ENCODE data around the gene COPB1.

Gene COPB1

GRCh38 chr11:14413307-14414069, 86.1 kb downstream of the COPB1 start:
- Histone ChIP-seq H3K9me3 (ENCODE audit: control insufficient read depth in 2 of 2, low read length in 2 of 2) (no peaks in the 10 kb centered on the region), H3K9ac (ENCODE audit: low read length in 2 of 2) (no peak overlapping the region)

DNA sequence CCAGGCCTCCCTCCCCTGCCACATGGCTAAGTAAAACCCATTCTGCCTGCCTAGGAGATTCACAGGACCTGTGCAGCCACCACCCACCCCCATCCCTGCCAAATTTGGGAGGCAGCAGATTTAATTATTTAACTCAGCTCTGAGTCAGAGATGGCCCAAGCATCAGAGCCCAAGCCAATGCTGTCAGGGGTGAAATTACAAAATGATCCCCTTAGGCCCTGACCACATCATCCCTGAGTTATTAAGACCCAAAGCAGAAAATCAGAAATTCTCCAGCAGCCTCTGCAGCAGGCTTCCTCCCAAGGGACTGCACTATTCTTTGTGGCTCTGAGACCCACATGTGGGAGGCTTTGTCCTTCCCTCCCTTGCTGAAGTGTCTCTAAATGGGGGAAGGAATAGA, 87.8 kb downstream of the COPB1 start:
- Histone ChIP-seq H3K27me3 (ENCODE audit: control insufficient read depth in 1 of 2, insufficient read depth in 2 of 2, low read length in 2 of 2) (no peaks in the 10 kb centered on the region), H3K4me3 (ENCODE audit: low read length in 2 of 2) (no peak overlapping the region), H3K9ac (ENCODE audit: low read length in 2 of 2) (no peak overlapping the region), H3K27ac (ENCODE audit: low read length) (no peak overlapping the region), H3K36me3 (ENCODE audit: control insufficient read depth in 2 of 2, insufficient read depth in 2 of 2, low read length in 2 of 2) (no peaks in the 10 kb centered on the region), H3K4me1 (ENCODE audit: control insufficient read depth, insufficient read depth, low read length) (peaks cover 4% of the 10 kb centered on the region), H3K9me3 (ENCODE audit: control insufficient read depth in 2 of 2, low read length in 2 of 2) (no peaks in the 10 kb centered on the region)

More at GRCh38 chr11:14413307-14414069, 86.1 kb downstream of the COPB1 start:
- Histone ChIP-seq H3K27me3 (ENCODE audit: control insufficient read depth in 1 of 2, insufficient read depth in 2 of 2, low read length in 2 of 2) (no peaks in the 10 kb centered on the region), H3K4me1 (ENCODE audit: control insufficient read depth, insufficient read depth, low read length) (peaks cover 8% of the 10 kb centered on the region), H3K36me3 (ENCODE audit: control insufficient read depth in 2 of 2, insufficient read depth in 2 of 2, low read length in 2 of 2) (no peaks in the 10 kb centered on the region), H3K4me3 (ENCODE audit: low read length in 2 of 2) (no peak overlapping the region), H3K27ac (ENCODE audit: low read length) (no peak overlapping the region)

DNA sequence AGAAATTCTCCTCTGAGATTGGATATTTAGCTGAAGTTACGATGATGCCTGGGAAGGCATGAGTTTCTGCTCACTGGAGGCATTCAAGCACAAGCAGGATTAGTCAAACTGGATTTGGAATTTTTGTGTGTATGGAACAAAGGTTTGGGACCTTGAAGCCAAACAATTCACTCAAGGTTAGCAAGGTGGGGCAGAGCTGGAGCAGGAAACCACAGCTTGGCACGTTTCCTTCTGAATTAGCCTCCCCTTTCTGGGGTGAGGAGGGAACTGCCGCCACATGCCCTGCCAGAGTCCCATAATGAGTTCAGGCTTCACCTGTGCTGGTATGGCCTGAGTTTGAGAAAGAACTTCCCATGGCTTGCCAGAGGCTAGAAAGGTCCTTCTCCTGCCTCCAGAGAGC, 89.7 kb downstream of the COPB1 start:
- Histone ChIP-seq H3K4me3 (ENCODE audit: low read length in 2 of 2) (no peak overlapping the region), H3K27me3 (ENCODE audit: control insufficient read depth in 1 of 2, insufficient read depth in 2 of 2, low read length in 2 of 2) (no peaks in the 10 kb centered on the region), H3K9me3 (ENCODE audit: control insufficient read depth in 2 of 2, low read length in 2 of 2) (no peaks in the 10 kb centered on the region), H3K4me1 (ENCODE audit: control insufficient read depth, insufficient read depth, low read length) (peaks cover 4% of the 10 kb centered on the region), H3K36me3 (ENCODE audit: control insufficient read depth in 2 of 2, insufficient read depth in 2 of 2, low read length in 2 of 2) (no peaks in the 10 kb centered on the region), H3K27ac (ENCODE audit: low read length) (no peak overlapping the region), H3K9ac (ENCODE audit: low read length in 2 of 2) (no peak overlapping the region)

DNA sequence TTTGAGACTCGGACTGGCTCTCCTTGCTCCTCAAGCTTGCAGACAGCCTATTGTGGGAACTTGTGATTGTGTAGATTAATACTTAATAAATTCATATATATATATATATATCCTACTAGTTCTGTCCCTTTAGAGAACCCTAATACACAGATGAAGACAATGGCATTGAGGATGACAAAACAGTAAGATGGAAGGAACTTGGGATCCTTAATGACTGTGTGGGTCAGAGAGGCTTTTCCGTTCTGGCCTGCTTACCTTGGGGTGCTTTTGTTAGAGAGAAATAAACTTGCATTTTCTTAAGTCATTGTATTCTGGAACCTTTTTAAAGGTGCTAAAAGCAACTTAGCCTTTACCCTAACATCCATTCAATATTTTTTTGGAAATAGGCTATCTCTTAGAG, 91.0 kb downstream of the COPB1 start:
- no peak overlapping the region for H3K27ac ChIP-seq (ENCODE audit: low read length)
- no peak overlapping the region for H3K9ac ChIP-seq (ENCODE audit: low read length in 2 of 2)
- H3K4me1 ChIP-seq (ENCODE audit: control insufficient read depth, insufficient read depth, low read length), result peaks cover 4% of the 10 kb centered on the region
- H3K9me3 ChIP-seq (ENCODE audit: control insufficient read depth in 2 of 2, low read length in 2 of 2), result no peaks in the 10 kb centered on the region
- no peaks in the 10 kb centered on the region for H3K36me3 ChIP-seq (ENCODE audit: control insufficient read depth in 2 of 2, insufficient read depth in 2 of 2, low read length in 2 of 2)
- H3K4me3 ChIP-seq (ENCODE audit: low read length in 2 of 2), result no peak overlapping the region
- no peaks in the 10 kb centered on the region for H3K27me3 ChIP-seq (ENCODE audit: control insufficient read depth in 1 of 2, insufficient read depth in 2 of 2, low read length in 2 of 2)

Measured in stomach smooth muscle (tissue), 2 donors.